ENCODE data around the gene LDB2.
"Not testable (repeated sequence)": the region's sequence is repeated elsewhere in the genome, so short reads cannot be mapped to it uniquely, and the experiment has no call there.

LDB2 gene

DNA sequence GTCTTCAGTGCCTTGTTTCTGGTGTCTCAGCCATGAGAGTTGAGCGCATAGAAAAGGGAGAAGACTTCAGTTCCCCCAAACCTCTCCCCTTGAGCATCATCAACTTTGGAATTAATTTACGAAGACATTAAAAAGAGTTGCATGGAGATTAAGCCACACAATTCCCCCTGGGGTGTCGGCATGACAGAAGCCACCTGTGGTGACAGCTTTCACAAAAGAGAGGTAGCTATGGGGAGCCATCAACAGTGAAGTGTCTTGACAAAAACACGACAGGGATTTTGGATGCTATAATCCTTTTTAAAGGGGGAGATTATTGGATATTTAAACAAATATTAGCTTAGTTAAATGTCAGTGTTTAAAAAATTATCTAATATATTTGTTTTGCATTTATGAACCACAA, 307.6 kb downstream of the LDB2 start:
- no peak for DNase-seq

DNA sequence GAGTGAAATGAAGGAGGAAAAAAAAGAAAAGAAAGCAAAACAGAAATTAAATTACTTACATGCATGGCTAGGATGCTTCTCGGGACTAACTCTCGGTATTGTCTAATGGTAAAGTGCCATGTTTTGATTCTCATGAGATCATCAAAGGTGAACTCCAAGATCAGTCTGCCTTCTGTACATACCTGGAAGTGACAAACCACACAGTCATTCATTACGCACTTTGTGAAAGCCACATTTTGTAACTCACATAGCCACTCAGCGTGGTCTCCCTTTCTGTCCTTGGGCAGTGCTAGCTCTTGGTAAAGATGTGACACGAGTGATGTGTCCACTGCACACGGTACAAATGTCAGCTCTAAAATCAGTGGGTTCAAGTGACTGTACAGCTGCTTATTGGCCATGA, 309.8 kb downstream of the LDB2 start:
- no peak for DNase-seq

DNA sequence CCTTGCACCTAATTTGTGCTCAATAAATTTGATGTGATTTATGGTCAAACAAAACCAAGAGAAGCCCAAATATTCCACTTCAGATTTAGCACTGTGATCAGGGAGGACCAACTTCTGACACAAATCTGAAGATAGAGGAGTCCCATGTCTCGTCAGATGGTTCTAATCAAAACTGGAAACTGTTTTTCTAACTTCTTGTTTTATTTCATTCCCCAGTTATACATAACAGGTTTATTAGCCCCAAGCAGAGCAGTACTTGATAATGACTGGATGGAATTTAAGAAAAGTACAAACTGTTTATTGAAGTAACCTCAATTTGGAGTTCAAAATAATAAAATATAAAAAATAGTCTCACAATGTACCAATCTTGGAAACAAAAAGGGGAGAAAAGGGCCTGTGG, 310.3 kb downstream of the LDB2 start:
- DNase-seq = no peak

DNA sequence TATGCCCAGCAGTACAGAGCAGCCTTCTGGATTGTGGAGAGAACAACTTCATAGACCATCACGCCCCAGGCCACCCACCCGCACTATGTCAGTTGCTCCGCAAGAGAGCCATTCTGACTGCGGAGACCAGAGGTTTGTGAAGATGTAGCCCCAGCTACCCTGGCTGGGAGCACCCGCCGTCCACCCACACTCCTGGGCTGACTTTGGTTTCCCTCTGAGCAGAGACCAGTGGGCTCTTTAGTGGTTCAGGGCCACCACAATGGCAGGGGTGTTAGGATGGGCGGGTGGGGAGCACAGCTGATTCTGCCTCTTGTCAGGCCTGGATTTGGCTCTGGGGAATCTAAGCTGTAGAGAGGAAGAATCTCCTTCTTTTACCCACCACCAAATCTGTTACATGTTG, 313.4 kb downstream of the LDB2 start:
- DNase-seq = no peak

DNA sequence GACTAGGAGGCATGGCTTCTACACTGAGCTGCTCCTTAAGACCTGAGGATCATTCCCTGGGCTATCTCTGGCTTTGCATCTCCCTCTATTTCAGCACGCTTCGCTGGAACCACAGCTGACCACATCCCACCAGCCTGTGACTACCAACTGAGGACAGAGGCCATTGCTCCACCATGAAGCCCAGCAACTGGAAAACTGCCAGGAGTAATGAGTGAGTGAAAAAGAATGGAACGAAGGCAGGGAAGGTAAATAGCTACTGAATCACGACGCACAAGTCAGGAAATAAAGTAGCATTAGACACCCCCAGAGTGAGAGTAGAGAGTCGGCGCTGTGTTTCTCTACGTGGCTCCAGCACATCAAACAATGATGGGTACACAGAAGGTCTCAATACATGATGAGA, 314.7 kb downstream of the LDB2 start:
- DNase-seq = no peak

DNA sequence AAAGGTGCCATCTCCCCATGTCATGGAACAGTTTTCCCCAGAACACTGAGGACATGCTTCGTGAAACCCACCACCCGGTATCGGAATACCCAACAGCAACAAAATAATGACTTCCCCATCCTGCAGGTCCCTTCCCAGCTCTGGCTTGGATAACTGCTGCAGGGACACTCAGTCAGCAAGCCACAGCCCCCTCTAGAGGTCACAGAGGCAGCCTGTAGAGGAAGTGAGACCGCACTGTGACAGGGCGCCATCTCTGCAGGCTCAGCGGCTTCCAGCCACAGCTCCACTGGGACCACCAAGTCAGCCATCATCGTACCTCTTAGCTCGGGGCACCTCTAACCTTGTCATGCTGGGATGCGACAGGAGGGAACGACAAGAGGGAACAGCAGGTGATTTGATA, 315.9 kb downstream of the LDB2 start:
- peak in 1 of 3 experiments; percentile 5 for DNase-seq

DNA sequence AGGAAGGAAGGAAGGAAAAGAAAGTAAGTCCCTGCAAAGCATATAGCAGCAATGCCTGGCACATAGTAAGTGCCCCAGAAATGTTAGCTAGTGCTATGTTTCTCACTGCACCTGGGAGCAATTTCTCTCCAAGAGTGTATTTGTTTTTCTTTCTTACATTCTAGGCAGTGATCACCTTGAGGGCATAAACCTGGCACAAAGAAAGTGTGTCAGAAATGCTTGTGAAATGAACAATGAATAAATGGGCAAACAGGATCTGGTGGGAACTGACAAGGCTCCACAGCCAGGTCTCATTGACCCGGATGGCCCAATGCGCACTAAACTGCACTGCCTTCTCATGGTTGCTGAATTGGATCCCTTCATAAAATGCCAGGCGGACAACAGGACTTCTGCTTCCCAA, 316.4 kb downstream of the LDB2 start:
- DNase-seq = no peak

DNA sequence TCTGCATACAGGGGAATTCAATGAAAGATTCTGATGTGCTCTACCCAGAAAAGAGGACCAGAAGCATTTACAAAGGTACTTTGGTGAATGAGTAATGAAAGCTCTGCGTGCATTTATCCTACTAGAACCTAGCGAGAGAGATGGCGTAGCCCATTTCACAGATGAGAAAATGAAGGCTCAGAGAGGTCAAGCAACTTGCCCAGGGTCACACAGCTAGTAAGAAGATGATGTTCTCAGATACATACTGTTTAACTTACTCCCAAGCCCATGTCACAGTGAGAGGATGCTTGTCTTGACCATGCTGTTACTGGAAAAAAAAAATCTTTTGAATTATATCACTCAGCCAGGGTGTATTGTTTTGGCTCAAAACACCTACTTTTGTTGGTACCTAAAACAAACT, 317.3 kb downstream of the LDB2 start:
- no peak for DNase-seq

DNA sequence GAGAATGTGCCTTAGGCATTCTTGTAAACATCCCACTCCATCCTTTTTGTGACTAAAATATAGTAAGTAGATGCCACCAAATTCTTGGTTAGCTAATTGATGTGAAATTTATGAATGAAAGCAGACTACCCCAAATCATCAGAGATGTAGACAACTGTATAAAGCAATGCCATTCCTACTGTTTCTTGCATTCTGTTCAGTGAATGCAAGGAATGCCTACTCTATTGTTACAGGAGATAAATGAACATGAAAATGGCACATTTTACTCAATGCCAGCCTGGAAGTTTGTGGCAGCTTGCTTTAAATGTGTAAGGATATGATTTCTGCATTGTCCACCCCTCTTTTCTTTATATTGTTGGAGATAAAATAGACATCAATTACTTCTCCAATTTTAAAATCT, 317.9 kb downstream of the LDB2 start:
- DNase-seq = no peak

DNA sequence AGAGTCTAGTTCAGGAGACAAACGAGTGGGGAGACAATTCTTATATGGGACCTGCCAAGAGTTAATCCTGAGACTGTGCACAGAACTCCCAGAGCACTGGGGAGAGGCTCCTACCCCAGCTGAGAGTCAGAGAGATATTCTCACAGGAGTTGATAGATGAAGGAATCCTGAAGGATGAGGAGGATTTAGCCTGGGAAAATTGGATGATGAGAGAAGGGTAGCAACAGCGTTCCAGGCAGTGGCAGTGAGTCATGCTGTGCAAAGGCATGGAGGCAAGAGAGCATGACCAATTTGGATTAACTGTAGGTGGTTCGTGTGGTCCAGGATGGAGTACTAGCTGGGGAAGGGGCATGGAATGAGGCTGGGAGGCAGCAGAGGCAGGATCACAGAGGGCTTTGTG, 318.6 kb downstream of the LDB2 start:
- no peak for DNase-seq

DNA sequence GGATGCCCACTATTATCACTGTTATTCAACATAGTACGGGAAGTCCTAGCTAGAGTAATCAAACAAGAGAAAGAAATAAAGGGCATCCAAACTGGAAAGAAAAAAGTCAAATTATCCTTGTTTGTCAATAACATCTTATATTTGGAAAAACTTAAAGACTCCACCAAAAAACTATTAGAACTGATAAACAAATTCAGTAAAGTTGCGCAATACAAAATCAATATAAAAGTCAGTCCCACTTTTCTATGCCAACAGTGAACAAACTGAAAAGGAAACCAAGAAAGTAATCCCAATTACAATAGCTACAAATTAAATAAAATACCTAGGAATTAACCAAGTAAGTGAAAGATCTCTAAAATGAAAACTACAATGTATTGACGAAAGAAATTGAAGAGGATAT, 321.3 kb downstream of the LDB2 start:
- no peak for DNase-seq

DNA sequence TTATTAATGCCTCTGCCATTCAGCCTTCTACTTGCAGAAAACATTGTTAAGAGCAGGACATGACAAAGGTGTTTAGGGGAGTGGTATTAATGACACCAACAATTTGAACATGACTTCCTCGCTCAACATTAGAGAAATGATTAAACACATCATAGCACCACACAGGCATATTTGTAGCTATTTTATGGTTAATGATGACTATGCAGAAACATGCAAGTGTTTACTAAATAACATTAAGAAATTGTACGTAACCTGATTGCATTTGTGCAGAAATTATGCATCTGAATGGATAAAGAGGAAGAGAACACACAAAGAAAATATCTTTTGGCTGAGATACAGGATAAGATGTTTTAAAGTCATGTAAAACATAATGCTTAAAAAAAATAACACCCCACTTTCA, 323.5 kb downstream of the LDB2 start:
- DNase-seq = no peak

DNA sequence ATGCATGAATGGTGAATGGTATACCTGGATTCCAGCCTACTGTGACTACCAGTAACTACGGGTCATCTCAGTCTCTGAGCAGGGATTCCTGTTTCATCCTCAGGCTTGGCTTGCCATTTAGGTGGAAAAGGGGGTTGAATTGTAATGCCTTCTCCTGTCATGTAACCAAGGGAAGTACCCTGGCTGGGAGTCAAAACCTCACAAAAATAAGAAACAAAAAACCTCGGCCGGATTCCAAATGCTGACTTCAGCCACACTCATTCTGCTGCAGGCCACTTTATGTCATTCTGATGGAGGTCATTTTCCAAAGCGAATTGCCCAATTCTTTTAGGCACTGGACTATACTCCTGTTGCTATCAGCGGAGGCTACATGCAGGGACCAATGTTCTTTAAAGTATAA, 324.7 kb downstream of the LDB2 start:
- no peak for DNase-seq

DNA sequence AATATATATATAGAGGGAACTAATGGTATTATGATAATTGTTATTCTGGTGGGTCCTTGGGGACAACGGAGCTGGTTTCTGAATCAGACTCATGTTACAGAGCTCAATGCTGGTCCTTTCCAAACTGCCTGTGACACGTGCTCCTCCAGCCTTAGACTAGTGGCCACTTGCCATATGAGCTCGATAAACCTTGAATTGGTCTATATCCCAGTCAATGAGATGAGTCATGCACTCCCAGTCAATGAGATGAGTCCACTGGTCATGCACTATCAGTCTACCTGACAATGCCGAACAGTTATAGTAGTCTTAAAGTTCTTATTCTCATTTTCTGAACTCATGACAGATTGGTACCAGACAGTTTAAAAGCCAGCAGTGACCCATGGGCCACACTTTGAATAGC, 325.2 kb downstream of the LDB2 start:
- no peak for DNase-seq

DNA sequence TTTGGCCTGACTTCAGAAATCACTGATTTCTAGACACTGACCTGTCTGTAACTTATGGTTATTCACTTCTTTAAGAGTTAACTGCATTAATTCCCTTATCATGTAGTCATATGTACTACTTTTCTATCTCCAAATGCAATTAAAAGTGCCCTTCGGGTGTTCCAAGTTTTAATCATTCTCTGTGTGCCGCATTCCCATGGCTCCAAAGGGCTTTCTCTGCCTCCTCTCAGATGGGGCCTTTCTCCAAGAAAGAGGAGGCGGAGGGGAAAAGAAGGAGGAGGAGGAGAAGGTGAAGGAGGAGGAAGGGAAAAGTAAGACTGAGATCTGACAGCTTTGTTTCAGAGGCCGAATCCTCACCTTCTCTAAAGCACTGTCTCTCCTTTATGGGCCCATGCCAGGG, 325.8 kb downstream of the LDB2 start:
- no peak for DNase-seq

DNA sequence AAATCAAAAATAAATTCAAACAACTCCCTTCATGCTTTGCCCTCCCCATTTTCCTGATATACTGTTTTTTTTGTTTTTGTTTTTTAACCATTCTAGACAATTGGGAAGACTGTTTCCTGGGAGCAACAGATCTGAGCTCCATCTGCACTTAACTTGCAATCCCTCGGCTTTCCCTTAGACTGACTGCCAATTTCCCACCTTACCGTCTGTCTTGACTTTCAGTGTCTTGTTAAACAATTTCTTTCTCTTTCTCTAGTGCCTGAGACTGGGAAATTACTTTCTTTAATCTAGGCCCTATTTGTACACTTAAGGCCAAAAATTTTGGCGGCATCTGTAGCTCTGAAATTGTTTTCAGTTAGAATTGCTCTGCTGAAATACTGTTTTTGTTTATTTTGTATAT, 326.3 kb downstream of the LDB2 start:
- DNase-seq = no peak

DNA sequence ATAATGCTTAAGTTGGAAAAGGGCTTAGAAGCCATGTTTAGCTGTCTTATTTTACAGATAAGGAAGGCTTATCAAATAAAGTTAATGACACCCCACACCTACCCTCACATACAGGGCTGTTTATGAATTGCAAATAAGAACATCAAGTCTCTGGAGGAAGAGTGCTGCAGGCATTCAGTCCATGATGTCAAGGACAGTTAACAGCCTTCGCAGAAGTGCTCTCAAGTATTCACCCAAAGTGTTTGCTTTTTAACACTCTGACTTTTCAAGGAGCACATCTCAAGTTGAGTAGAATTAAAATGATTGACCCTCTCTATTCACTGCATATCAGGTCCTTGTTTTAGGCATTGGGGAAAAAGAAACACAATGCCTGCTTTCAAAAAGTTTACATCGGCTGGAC, 328.7 kb downstream of the LDB2 start:
- DNase-seq = peak in 1 of 3 experiments; percentile 86

DNA sequence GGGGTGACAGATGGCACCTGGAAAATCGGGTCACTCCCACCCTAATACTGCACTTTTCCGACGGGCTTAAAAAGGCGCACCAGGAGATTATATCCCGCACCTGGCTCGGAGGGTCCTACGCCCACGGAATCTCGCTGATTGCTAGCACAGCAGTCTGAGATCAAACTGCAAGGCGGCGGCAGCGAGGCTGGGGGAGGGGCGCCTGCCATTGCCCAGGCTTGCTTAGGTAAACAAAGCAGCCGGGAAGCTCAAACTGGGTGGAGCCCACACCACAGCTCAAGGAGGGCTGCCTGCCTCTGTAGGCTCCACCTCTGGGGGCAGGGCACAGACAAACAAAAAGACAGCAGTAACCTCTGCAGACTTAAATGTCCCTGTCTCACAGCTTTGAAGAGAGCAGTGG, 341.1 kb downstream of the LDB2 start:
- not testable (repeated sequence) for DNase-seq

DNA sequence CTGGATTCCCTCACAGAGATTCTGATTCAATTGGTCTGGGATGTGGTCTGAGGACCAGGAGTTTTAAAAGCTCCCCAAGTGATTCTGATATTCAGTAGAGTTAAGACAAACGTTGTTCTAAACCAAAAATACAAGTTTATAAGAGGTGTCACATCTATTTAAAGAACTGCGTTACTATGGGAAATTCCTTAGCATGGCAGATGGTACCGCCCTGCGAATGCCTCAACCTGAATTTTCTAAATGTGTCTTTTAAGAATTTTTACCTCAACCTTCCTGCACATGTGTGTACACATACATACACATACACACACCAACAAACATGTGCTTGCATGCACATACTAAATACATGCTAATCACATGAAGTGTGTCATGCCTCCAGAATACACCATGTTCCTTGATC, 343.3 kb downstream of the LDB2 start:
- no peak for DNase-seq

DNA sequence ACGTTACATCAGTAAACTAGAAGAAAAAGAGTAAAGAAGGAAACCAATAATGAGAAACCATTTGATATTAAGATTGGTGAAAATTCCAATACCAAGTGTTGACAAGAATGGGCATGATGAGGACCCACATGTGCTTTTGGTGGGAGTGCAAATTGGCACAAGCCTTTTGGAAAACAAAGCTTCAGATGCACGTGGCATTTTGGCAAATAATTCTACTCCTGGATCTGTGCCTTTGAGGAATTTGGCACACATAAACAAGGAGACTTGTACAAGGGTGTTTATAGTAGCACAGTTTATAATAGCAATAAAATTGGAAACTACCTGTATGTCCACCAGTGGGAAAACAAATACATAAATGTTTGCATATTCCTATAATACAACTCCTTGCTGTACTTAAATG, 347.9 kb downstream of the LDB2 start:
- no peak for DNase-seq

DNA sequence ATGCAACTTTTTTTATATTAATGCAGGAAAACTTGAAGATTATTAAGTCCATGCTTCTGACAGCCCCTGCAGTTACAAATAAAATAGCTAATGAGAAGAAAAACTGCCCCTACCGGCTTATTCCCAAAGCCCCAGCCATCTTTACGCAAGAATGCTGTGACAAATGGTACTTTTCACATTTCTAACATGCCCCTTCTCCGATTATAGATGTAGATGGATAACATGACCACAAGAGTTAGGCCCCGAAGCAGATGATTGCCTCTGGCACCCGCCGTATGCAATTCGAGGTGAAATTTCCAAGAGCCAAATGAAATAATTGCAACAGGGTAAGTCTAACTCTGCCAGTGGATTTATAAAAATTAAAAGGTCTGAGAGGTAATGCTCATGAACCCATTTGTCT, 352.8 kb downstream of the LDB2 start:
- no peak for DNase-seq

DNA sequence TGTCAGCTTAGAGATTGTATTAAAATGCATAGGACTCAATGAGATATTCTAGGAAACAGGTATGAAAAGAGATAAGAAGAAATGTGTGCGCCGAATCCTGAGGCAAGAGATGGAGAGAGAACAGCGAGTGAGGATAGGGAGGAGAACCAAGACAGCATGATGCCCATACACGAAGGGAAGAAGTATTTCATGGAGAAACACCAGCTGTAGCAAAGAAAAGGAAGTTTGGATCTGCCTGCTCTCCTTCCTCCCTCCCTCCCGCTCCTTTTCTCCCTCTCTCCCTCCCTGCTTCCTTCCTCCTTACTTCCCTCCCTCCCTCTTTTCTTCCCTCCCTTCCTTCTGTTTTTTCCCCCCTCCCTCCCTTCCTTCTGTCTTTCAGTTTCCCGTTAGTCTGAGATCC, 353.6 kb downstream of the LDB2 start:
- DNase-seq = no peak

DNA sequence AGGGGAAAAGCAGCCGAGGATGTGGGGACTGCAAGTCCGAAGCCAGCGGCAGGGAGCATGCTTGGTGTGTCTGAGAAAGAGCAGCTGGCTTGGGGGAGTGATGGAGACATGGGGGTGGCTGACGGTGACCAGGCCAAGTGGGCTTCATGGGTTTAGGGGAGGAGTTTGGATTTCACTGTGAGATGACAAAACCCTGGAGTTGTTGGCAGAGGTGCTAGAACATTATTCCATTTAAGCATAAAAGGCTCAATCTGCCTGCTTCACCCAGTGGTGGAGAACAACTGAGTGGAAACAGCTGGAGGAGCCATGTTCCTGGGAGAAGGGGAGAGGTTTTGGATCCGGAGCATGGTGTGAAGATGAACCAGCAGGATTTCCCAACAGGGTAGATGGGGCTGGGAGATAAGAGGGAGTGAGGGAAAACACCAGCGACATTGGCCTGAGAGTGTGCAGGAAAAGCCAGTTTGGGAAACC, 354.2 kb downstream of the LDB2 start:
- DNase-seq = no peak

DNA sequence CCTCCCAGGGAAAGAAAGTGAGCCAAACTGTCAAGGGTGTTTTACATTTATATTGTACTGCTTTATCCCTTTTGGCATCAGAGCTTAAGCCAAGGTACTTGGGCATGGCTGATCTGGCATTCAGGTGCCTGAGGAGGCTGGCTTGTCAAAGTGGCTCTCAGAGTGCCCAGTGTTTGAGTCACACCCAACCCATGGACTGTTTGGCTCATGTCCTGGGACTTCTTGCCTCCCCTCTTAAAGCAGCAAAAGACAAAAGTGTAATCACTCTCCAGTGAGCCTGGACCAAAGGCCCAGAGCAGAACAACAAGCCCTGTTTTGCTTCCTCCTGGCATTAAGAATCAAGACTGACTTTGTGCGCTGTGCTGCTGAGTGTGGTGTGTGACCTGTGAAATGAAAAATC, 360.5 kb downstream of the LDB2 start:
- no peak for DNase-seq

DNA sequence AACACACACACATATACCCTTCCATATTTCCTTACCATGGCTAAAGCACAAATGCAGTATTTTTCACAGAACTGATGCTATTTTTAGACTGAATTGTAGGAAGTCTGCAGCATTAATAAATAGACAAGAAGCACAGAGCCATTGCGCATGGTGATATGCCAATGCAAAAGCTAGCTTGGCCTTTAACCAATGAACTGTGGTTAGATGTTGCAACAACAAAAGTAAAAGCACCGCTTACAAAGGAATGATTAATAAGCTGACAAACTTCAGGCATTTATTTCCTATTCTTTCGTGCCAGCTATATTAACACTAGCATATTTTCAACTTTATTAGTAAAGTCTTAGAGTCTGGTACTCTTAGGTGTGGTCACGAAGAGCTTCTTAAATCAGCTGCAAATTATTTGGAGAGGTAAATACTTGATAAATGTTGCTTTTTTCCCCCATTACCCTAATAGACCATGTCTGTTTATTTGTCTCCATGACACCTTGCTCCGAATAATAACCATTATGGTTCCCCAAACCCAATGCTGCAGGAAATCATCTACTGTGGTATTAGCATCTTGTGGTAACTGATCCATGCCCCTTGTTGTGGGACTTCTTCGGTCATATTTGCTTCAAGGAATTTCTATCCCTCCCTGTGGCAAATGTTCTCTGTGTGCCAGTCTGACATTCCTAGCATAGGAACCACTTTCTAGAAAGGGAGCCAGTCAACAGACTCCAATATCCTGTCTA, 366.0 kb downstream of the LDB2 start:
- no peak for DNase-seq

Data from NCI-H1417 (cell line).